ENCODE results near the gene STAG1.
A peak's percentile ranks its signal among the peaks of the same experiment; 100 is the strongest.
"Not testable (repeated sequence)": the region's sequence is repeated elsewhere in the genome, so short reads cannot be mapped to it uniquely, and the experiment has no call there.

The STAG1 gene

DNA sequence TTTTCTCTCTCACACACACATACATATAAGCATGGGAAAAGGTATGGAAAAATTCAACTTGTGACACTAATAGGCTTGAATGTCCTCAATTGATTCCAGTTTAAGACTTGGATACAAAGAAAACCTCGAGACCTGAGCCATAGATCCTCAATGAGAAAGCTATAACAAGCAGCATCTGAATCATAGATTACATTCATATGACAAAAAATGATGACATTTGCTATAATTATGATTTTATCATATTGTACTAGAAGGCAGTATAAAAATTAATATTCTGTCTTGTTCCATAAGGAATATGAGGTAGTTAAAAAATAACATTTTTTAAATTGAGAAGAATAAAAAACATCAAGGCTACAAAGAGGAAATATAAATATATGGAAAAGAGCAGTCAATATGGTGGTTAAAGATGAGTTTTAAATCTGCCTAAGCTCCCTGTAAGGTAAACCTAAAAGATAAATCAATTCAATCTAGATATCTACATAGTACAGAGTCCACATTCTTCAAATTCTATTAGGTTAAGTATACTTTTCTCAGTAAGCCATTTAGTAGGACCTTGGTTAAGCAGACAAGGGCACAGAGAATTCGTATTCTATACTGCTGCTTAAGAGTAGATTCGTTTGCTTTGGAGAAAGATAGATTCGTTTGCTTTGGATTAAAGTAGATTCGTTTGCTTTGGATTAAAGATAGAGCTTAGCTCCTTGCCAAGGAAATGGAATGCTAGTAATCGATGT lies 175.7 kb downstream of the STAG1 start:
- DNase-seq = no peak

DNA sequence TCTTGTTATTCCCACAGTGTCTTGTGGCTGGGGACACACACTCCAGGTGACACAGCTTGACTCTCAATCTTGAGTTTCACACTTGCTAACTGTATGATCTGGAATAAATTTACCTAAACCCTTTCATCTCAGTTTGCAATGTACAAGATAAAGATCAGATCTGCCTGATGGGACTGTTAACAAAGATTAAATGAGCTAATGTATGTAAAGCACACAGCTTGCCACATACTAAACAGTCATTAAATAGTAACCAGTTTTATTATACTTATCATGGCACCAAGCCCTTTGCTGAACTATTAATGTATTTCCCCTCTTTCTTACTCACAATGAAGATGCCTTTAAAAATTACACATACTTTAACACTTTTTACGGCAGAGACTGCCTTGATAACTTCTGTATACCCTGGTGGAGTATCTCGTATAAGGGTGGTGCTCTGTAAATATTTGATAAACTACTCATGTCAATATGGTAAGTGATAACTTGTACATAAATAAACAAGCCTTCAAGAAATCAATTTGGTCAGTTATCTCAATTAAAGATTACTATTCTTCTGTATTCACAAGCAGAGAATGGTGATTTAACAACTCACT lies 184.5 kb downstream of the STAG1 start:
- DNase-seq = no peak

DNA sequence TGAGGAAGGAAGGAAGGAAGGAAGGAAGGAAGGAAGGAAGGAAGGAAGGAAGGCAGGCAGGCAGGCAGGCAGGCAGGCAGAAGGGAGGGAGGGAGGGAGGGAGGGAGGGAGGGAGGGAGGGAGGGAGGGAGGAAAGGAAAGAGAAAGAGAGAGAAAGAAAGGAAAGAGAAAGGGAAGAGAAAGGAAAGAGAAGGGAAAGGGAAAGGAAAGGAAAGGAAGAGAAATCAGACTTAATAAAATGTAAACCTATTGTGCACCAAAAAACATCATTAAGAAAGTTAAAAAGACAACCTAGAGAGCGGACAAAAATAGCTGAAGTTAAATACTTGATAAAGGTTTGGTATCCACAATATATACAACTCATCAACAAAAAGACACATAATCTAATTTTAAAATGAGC lies 187.2 kb downstream of the STAG1 start:
- not testable (repeated sequence) for DNase-seq

DNA sequence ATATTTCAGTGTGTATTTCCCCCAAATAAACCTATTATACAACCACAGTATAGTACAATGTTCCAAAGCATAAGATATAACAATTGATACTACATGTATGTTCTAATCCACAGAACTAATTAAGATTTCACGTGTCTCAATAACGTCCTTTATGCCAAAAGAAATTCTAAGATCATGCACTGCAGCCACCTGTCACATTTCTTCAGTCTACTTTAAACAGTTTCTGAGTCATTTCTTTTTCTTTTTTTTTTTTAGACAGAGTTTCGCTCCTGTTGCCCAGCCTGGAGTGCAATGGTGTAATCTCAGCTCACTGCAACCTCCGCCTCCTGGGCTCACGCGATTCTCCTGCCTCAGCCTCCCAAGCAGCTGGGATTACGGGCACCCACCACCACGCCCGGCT lies 190.2 kb downstream of the STAG1 start:
- DNase-seq = no peak

- no peak for DNase-seq
Observed at GRCh38 chr3:136559896-136560295, 192.3 kb downstream of the STAG1 start.

- peak; percentile 11 to 36 for DNase-seq
Observed at GRCh38 chr3:136549461-136549860, 202.7 kb downstream of the STAG1 start.

DNA sequence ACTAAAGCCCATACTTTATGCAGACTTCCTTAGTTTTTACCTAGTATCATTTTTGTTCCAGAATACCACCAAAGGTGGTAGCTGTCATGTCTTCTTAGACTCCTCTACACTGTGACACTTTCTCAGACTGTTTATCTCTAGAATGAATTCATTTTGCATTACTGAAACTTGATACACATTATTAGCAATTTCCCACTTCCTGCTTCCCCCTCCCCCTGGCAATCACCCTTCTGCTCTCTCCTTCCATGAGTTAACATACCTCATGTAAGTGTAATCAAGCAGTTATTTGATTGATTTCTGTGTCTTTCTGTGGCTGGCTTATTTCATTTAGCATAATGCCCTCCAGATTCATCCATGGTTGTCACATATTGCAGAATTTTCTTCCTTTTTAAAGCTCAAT lies 204.9 kb downstream of the STAG1 start:
- DNase-seq = no peak

DNA sequence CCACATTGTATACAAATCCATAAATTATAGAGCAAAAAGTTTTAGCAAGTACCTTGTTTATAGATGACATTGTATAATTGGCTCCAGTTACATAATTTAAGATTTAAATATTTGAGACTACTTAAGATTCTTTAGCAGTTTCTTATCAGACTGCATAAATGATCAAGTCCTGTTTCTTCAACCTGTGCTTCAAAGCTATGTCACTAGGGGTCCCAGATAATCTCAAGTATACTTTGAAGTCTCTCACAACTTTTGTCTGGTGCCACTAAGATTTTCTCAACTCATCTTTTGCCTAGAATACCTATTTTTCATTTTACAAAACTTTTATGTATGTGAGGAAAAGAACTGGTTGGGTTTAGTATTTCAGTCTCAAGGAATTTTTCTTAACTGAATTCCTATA lies 205.5 kb downstream of the STAG1 start:
- DNase-seq = peak; percentile 63 to 67

- peak; percentile 20 to 33 for DNase-seq
Observed at GRCh38 chr3:136545664-136546268, 206.4 kb downstream of the STAG1 start.

GRCh38 chr3:136544532-136544931 lies 207.6 kb downstream of the STAG1 start:
- no peak for DNase-seq

DNA sequence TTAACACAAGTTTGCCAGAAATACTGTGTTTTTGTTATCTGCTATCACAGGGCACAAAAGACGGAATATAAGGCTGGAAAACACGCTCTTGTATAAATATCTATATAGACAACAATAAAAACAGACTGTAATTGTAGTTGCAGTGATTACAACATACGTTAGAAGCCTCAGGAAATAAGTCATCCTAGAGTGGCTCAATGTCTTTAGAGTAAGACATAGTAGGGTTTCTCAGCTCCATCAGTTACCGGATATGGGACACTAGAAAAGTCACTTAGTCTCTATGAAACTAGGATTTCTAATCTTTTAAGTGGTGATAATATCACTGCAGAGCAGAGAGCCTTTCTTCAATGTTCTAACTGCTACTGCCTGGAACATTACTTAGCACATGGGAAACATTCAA lies 208.8 kb downstream of the STAG1 start:
- DNase-seq = peak; percentile 81 to 83

GRCh38 chr3:136535906-136536305 lies 216.3 kb downstream of the STAG1 start:
- DNase-seq = no peak

DNA sequence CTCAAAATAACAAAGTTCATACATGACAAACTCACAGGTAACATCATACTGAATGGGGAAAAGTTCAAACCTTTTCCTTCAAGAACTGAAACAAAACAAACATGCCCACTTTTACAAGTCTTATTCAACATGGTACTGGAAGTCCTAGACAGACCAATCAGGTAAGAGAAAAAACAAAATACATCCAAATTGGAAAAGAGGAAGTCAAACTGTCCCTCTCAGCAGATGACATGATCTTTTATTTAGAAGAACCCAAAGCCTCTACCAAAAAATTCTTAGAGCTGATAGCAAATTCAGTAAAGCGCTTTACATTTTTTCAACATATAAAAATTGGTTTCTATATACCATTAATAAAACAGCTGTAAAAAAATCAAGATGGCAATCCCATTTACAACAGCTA lies 219.4 kb downstream of the STAG1 start:
- no peak for DNase-seq

DNA sequence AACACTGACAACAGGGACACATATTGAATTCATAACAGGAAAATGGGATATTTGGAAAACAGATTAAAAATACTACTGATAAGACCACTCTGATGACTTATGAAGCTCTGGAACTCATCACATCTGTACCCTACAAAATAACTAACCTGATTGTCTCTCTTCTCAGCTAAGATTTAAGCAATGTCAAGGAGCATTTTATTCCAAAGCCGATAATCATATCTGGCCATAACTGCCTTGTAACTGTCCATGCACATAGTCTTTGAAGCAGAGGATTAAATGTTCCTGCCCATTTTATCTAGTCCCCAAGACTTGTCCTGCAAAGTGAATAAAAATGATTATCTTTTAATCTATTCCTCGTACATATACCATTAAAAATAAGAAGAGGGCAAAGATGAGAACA lies 234.1 kb downstream of the STAG1 start:
- no peak for DNase-seq

DNA sequence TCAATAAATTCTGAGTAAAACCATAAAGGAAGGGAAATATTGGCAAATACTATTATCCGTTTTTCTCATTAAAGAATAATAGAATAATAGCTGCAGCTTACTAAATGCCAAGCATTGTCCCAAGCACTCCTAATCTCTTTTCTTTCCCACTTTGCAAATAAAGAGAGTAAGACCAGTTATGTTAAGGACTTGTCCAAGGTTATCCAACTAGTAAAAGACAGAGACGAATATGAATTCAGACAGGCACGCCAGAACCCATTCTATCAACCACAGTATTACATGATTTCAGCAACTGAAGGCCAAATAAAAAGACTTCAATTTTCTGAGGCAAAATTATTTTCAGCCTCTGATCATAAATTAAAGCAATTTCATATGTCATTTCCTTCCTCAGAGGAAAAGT lies 235.5 kb downstream of the STAG1 start:
- DNase-seq = no peak

DNA sequence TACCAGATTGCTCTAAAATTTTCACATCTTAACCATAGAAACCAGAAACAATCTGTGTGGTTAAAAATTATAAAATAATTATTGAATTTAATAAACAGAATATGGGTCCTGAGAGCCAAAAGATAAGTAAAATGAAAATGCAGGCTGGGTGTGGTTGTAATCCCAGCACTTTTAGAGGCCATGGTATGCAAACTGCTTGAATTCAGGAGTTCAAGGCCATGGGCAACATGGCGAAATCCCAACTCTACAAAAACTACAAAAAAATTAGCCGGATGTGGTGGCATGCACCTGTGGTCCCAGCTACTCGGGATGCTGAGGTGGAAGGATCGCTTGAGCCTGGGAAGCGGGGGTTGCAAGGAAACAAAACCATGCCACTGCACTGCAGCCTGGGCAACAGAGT lies 236.1 kb downstream of the STAG1 start:
- DNase-seq = no peak

DNA sequence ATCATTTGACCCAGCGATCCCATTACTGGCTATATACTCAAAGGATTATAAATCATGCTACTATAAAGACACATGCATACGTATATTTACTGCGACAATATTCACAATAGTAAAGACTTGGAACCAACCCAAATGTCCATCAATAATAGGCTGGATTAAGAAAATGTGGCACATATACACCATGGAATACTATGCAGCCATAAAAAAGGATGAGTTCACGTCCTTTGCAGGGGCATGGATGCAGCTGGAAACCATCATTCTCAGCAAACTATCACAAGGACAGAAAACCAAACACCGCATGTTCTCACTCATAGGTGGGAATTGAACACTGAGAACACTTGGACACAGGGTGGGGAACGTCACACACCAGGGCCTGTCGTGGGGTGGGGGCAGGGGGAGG lies 237.6 kb downstream of the STAG1 start:
- not testable (repeated sequence) for DNase-seq

DNA sequence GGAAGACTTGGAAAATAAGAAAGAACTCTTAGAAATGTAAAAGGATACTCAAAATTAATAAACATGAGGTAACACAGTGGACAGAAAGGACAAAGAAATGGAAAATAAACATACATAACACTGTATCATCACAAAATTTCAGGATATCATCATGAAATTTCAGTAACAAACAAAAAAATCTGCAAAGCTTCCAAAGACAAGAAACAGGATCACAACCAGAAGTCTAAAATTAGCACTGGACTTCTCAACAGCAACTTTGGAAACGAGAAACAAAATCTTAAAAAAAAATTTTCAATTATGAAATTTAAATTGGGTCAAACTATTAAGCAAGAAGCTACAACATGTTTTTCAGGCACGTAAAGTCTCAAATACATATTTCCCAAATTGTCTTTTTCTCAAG lies 238.8 kb downstream of the STAG1 start:
- DNase-seq = no peak

- DNase-seq = no peak
Observed at GRCh38 chr3:136512381-136512780, 239.8 kb downstream of the STAG1 start.

DNA sequence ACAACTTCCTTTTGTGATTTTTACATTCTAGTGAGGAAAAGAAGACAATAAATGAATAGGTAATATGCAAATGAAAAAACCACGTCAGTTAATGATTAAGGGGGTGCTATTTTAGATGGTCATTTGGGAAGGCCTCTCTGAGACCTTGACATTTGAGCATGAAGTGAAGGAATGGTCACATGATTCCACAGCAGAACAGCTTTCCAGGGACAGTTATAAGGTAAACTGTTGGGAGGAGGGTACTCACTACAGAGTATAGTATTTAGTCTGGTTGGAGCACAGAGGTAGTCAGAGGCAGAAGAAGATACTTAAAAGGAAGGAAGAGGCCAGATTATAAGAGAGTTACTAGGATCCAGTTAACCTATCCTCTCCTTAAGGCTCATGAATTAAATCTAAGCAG lies 246.5 kb downstream of the STAG1 start:
- DNase-seq = no peak

DNA sequence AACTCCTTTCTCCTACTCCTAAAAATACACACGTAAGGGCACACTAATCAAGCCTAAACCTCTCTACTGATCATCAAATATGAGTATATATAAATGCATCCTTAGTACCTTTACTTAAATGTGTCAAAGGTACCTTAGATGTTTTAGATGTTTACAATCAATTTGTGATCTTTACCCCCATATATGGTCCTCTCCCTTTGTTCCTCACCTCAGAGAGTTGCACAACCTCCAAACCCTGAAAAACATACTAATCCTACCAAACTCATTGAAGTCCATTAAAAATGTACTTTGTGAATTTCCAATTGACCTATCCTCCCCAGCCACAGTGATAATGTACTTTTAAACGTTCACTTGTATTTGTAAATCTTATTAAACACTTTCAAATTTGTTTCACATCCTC lies 249.1 kb downstream of the STAG1 start:
- no peak for DNase-seq

DNA sequence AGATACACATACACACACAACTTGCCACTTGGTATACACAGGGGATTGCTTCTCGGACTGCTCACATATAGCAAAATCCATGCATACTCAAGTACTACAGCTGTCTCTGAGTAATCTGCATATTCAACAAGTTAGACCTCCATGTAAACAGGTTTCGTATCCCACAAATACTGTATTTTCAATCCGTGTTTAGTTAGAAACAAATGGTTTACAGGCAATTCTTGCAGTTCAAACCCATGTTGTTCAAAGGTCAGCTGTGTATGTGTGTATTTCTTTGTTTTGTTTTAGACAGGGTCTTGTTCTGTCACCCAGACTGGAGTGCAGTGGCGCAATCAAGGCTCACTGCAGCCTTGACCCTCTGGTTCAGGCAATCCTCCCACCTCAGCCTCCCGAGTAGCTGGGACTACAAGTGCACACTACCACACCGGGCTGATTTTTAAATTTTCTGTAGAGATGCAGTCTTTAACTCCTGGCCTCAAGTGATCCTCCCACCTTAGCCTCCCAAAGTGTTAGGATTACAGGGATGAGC lies 253.2 kb downstream of the STAG1 start:
- no peak for DNase-seq

- DNase-seq = no peak
Observed at GRCh38 chr3:136495213-136495612, 257.0 kb downstream of the STAG1 start.

Data from AML-193 (cell line).